DND-41 (cell line): ENCODE results near the gene SNTG2.

Experiments used
- EZH2 ChIP-seq: IDR thresholded peaks from 3 replicates; pipeline ENCODE4 v1.6.1; 2012; ENCODE audit warnings: borderline replicate concordance, low read depth, mild to moderate bottlenecking, moderate library complexity, low read length, inconsistent platforms; ENCODE audit not compliant: severe bottlenecking
- TF ChIP-seq, protein P1 (sequence below): IDR thresholded peaks from 2 replicates; pipeline ENCODE4 v1.5.1; 2012; ENCODE audit warnings: borderline replicate concordance, low read length, moderate library complexity, mild to moderate bottlenecking; ENCODE audit not compliant: poor library complexity, severe bottlenecking; ENCODE audit errors: extremely low read depth

DNA sequence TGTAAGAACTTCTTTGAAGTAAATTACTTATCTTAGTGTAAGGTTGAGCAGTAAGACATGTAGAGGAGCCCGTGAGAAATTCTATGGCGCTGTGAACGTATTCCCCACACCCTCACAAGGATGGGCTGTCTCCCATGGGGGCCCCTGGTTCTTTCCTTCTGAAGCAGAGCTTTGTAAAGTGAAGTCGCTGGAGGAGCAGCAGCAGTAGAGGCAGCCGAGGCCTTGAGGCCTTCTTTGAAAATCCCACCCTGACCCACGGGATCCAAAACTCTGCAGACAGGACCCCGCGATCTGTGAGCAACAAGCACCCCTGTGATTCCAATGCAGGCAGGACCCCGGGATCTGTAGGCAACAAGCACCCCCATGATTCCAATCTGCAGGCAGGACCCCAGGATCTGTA, 23.8 kb upstream of the SNTG2 start:
- TF ChIP-seq, protein P1, sequence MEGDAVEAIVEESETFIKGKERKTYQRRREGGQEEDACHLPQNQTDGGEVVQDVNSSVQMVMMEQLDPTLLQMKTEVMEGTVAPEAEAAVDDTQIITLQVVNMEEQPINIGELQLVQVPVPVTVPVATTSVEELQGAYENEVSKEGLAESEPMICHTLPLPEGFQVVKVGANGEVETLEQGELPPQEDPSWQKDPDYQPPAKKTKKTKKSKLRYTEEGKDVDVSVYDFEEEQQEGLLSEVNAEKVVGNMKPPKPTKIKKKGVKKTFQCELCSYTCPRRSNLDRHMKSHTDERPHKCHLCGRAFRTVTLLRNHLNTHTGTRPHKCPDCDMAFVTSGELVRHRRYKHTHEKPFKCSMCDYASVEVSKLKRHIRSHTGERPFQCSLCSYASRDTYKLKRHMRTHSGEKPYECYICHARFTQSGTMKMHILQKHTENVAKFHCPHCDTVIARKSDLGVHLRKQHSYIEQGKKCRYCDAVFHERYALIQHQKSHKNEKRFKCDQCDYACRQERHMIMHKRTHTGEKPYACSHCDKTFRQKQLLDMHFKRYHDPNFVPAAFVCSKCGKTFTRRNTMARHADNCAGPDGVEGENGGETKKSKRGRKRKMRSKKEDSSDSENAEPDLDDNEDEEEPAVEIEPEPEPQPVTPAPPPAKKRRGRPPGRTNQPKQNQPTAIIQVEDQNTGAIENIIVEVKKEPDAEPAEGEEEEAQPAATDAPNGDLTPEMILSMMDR, result no peak
- TF ChIP-seq EZH2, result no peak
